GM23248 (cell line): ENCODE results near the gene NXF2. TPM values are rescaled to one million over a fixed set of nuclear protein-coding genes. Genes with fewer than 3 reads are reported as not detected.

Experiments used
- DNase-seq: peaks from one replicate; pipeline ENCODE4 v3.0.0-alpha.2; 2015
- H2AFZ ChIP-seq: fragments of 200-600 bp; sonication (generic); 2 replicates; pipeline ENCODE4 v1.6.1; 2016; ENCODE audit warnings: antibody characterized with exemption
- H3F3A ChIP-seq: fragments of 200-600 bp; sonication (generic); 2 replicates; pipeline ENCODE4 v1.6.1; 2016; ENCODE audit warnings: mild to moderate bottlenecking, antibody characterized with exemption, mixed run types; ENCODE audit not compliant: insufficient read depth
- H3K27ac ChIP-seq: fragments of 200-600 bp; sonication (generic); 2 replicates; pipeline ENCODE4 v1.5.1; 2016; ENCODE audit warnings: mild to moderate bottlenecking
- H3K27me3 ChIP-seq: fragments of 200-600 bp; sonication (generic); replicated peaks from 2 replicates; pipeline ENCODE4 v1.6.1; 2016; ENCODE audit warnings: mild to moderate bottlenecking; ENCODE audit not compliant: insufficient read depth
- H3K36me3 ChIP-seq: fragments of 200-600 bp; sonication (generic); 2 replicates; pipeline ENCODE4 v1.6.1; 2016; ENCODE audit warnings: low read depth, mild to moderate bottlenecking
- H3K4me1 ChIP-seq: fragments of 200-600 bp; sonication (generic); 2 replicates; pipeline ENCODE4 v1.6.1; 2016; ENCODE audit warnings: mild to moderate bottlenecking; ENCODE audit not compliant: insufficient read depth
- H3K4me2 ChIP-seq: fragments of 200-600 bp; sonication (generic); one replicate; pipeline ENCODE4 v1.6.1; 2016; ENCODE audit warnings: mild to moderate bottlenecking; ENCODE audit not compliant: unreplicated experiment
- H3K4me3 ChIP-seq: fragments of 200-600 bp; sonication (generic); 2 replicates; pipeline ENCODE4 v1.5.1; 2016; ENCODE audit warnings: mild to moderate bottlenecking
- H3K79me2 ChIP-seq: fragments of 200-600 bp; sonication (generic); 2 replicates; pipeline ENCODE4 v1.6.1; 2016; ENCODE audit warnings: mild to moderate bottlenecking; ENCODE audit not compliant: insufficient read depth
- H3K9ac ChIP-seq: fragments of 200-600 bp; sonication (generic); 2 replicates; pipeline ENCODE4 v1.6.1; 2016; ENCODE audit warnings: mild to moderate bottlenecking
- H3K9me2 ChIP-seq: fragments of 200-600 bp; sonication (generic); 2 replicates; pipeline ENCODE4 v1.6.1; 2016; ENCODE audit warnings: mixed run types, mild to moderate bottlenecking, moderate library complexity; ENCODE audit not compliant: insufficient read depth
- H3K9me3 ChIP-seq: fragments of 200-600 bp; sonication (generic); one replicate; pipeline ENCODE4 v1.6.1; 2017; ENCODE audit warnings: low read depth
- H4K20me1 ChIP-seq: fragments of 200-600 bp; sonication (generic); 2 replicates; pipeline ENCODE4 v1.6.0; 2016; ENCODE audit not compliant: insufficient read depth
- EZH2 ChIP-seq: fragments of 200-600 bp; sonication (generic); IDR thresholded peaks from 2 replicates; pipeline ENCODE4 v1.6.1; 2018; ENCODE audit warnings: antibody characterized with exemption, mild to moderate bottlenecking; ENCODE audit not compliant: insufficient read depth, poor library complexity, severe bottlenecking
- EZH2phosphoT487 ChIP-seq: fragments of 200-600 bp; sonication (generic); IDR thresholded peaks from 2 replicates; pipeline ENCODE4 v1.6.1; 2018; ENCODE audit warnings: antibody characterized with exemption, moderate library complexity, mild to moderate bottlenecking, low read depth; ENCODE audit not compliant: insufficient read depth
- WGBS, 2 experiments: methylation state at CpG; one replicate each; pipeline ENCODE4 v1.1.6; 2015 to 2017; ENCODE audit warnings: low lambda C conversion rate in 2 of 2, low coverage in 1 of 2; ENCODE audit errors: missing lambda C conversion rate in 2 of 2; 5-methylcytosine and 5-hydroxymethylcytosine counted together
- in situ Hi-C: fragments of 300-500 bp; cut with MboI; formaldehyde crosslinking; loops from 2 replicates; pipeline ENCODE4 v1.15.0; 2020
- polyA plus RNA-seq: library from polyadenylated mRNA; unstranded; fragments of >200 nt; fragmentation: Nextera tagmentation; extraction: Ambion mirVana; gene quantifications from 2 replicates; pipeline ENCODE4 v1.2.1, GENCODE V29; 2016
- total RNA-seq: library from RNA; depleted of rRNA; stranded (reverse); fragments of >200 nt; shearing (Covaris generic); gene quantifications from 2 replicates; pipeline ENCODE4 v1.2.3, GENCODE V29; 2014; rRNA removed

NXF2 gene
- total and polyA plus RNA-seq, 2 experiments from 2014 or later = not detected

DNA sequence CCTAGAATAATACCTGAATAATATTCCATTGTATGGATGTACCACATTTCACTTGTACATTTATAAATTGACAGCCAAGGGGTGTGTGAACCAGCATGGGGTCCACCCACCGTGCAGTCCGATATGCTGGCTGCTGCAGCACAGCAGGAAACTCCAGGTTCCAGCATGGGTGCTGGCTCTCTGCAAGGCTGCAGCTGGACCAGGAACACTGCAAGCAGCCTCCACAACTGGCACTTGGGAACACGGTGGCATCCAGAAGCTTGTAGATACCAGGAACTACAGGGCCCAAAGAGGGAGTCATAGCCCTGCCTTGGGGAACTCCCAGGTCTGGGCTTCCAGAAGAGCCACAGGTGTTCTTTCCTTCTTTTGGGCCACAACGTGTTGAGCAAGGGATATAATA is 91.2 kb downstream of the NXF2 start:
- no peak overlapping the region for H3K4me3 ChIP-seq
- no peaks in the 10 kb centered on the region for H3K9me2 ChIP-seq
- H3K4me2 ChIP-seq = no peak overlapping the region
- DNase-seq = no peak
- no peaks in the 10 kb centered on the region for H3K79me2 ChIP-seq
- H3K4me1 ChIP-seq = no peaks in the 10 kb centered on the region
- H3K9me3 ChIP-seq = no peaks in the 10 kb centered on the region
- H3K36me3 ChIP-seq = no peaks in the 10 kb centered on the region
- no peak overlapping the region for H3K9ac ChIP-seq
- H4K20me1 ChIP-seq = no peaks in the 10 kb centered on the region
- TF ChIP-seq EZH2 = no peak
- 10 to 22% methylated on average over 3 to 4 of the region's 4 CpGs for WGBS, 2 experiments
- no peak overlapping the region for H2AFZ ChIP-seq
- no peaks in the 10 kb centered on the region for H3F3A ChIP-seq
- H3K27ac ChIP-seq = no peak overlapping the region
- in situ Hi-C loops = no loop called here
- no peaks in the 10 kb centered on the region for H3K27me3 ChIP-seq

GRCh38 chrX:102339312-102340298 is 92.6 kb downstream of the NXF2 start:
- Histone ChIP-seq H3K4me3 (no peak overlapping the region), H3K9me3 (no peaks in the 10 kb centered on the region), H3K4me1 (no peaks in the 10 kb centered on the region), H3K27me3 (no peaks in the 10 kb centered on the region), H3K9me2 (no peaks in the 10 kb centered on the region), H3K36me3 (no peaks in the 10 kb centered on the region), H3K27ac (no peak overlapping the region), H3F3A (no peaks in the 10 kb centered on the region), H2AFZ (no peak overlapping the region), H4K20me1 (no peaks in the 10 kb centered on the region), H3K9ac (no peak overlapping the region), H3K79me2 (no peaks in the 10 kb centered on the region), H3K4me2 (no peak overlapping the region)
- DNase-seq = peak; percentile 4
- 40 to 42% methylated on average over 8 to 12 of the region's 19 CpGs for WGBS, 2 experiments
- no peak for TF ChIP-seq EZH2
- TF ChIP-seq EZH2phosphoT487 = no peak
- in situ Hi-C loops = no loop called here

- Histone ChIP-seq H3K4me1 (no peaks in the 10 kb centered on the region), H2AFZ (no peak overlapping the region), H3K27ac (no peak overlapping the region), H3K9me2 (no peaks in the 10 kb centered on the region), H4K20me1 (no peaks in the 10 kb centered on the region), H3K27me3 (no peaks in the 10 kb centered on the region), H3K36me3 (no peaks in the 10 kb centered on the region), H3K4me3 (no peak overlapping the region), H3K9ac (no peak overlapping the region), H3K4me2 (no peak overlapping the region), H3F3A (no peaks in the 10 kb centered on the region), H3K79me2 (no peaks in the 10 kb centered on the region), H3K9me3 (no peaks in the 10 kb centered on the region)
- TF ChIP-seq EZH2 = no peak
- no peak for TF ChIP-seq EZH2phosphoT487
- WGBS, 2 experiments = 0 to 4% methylated on average over 2 of the region's 2 CpGs
- peak; percentile 6 for DNase-seq
- in situ Hi-C loops = no loop called here
These were observed 94.9 kb downstream of the NXF2 start for GRCh38 chrX:102341867-102342266.

GRCh38 chrX:102345916-102346315 is 98.9 kb downstream of the NXF2 start:
- no peaks in the 10 kb centered on the region for H3F3A ChIP-seq
- no peak overlapping the region for H3K27ac ChIP-seq
- H3K36me3 ChIP-seq = no peaks in the 10 kb centered on the region
- H3K4me3 ChIP-seq = no peak overlapping the region
- no peaks in the 10 kb centered on the region for H3K79me2 ChIP-seq
- H3K4me2 ChIP-seq = no peak overlapping the region
- no peaks in the 10 kb centered on the region for H3K9me2 ChIP-seq
- H3K9ac ChIP-seq = no peak overlapping the region
- TF ChIP-seq EZH2 (no peak), EZH2phosphoT487 (no peak)
- H3K27me3 ChIP-seq = no peaks in the 10 kb centered on the region
- 25 to 33% methylated on average over 3 of the region's 3 CpGs for WGBS, 2 experiments
- H3K9me3 ChIP-seq = no peaks in the 10 kb centered on the region
- in situ Hi-C loops = no loop called here
- no peak overlapping the region for H2AFZ ChIP-seq
- DNase-seq = peak; percentile 39
- no peaks in the 10 kb centered on the region for H3K4me1 ChIP-seq
- H4K20me1 ChIP-seq = no peaks in the 10 kb centered on the region

Other genes starting within 250 kb of the NXF2 start
- not detected in 2 replicates for gene TCEAL2, start 121.5 kb upstream of the NXF2 start, total RNA-seq
- gene TCEAL2, start 121.5 kb upstream of the NXF2 start, polyA plus RNA-seq = not detected in 2 replicates
- gene TCEAL6, start 104.7 kb upstream of the NXF2 start, total RNA-seq = not detected in 2 replicates
- not detected in 2 replicates for gene TCEAL6, start 104.7 kb upstream of the NXF2 start, polyA plus RNA-seq
- gene BEX5, start 91.2 kb upstream of the NXF2 start, total RNA-seq = not detected in 2 replicates
- not detected in 2 replicates for gene BEX5, start 91.2 kb upstream of the NXF2 start, polyA plus RNA-seq
- gene TCP11X1, start 31.9 kb upstream of the NXF2 start, total RNA-seq = not detected in 2 replicates
- gene TCP11X1, start 31.9 kb upstream of the NXF2 start, polyA plus RNA-seq = not detected in 2 replicates
- gene NXF2B, start 192.8 kb downstream of the NXF2 start, total RNA-seq = not detected in 2 replicates
- not detected in 2 replicates for gene NXF2B, start 192.8 kb downstream of the NXF2 start, polyA plus RNA-seq
- gene TCP11X2, start 224.6 kb downstream of the NXF2 start, total RNA-seq = not detected in 2 replicates
- not detected in 2 replicates for gene TCP11X2, start 224.6 kb downstream of the NXF2 start, polyA plus RNA-seq